Lung (tissue), 16 donors: ENCODE measurements around the gene MRGPRD. TPM values are rescaled to one million over a fixed set of nuclear protein-coding genes. Genes with fewer than 3 reads are reported as not detected.

Experiments used
- ATAC-seq: fragments of 200-7000 bp; cut with Tn5 transposase; one replicate; pipeline ENCODE4 v1.9.1; 2020; ENCODE audit warnings: moderate number of reproducible peaks; ENCODE audit not compliant: insufficient read depth, low FRiP score
- DNase-seq, 3 donors: peaks; one replicate each; pipeline ENCODE4 v3.0.0-alpha.2; 2013 to 2017
- H3K27ac ChIP-seq, 2 donors: one replicate each; pipeline ENCODE4 v1.5.1; 2013; ENCODE audit warnings: mild to moderate bottlenecking in 2 of 2, moderate library complexity in 2 of 2, control low read depth in 1 of 2, inconsistent platforms in 1 of 2, low read depth in 1 of 2, low read length in 1 of 2
- H3K27me3 ChIP-seq, 3 donors: one replicate each; pipeline ENCODE4 v1.5.1; 2013; ENCODE audit warnings: low read length in 2 of 3; ENCODE audit not compliant: control insufficient read depth in 3 of 3, insufficient read depth in 3 of 3
- H3K36me3 ChIP-seq, 4 donors: one replicate each; pipeline ENCODE4 v1.5.1; 2013; ENCODE audit warnings: low read length in 4 of 4, mild to moderate bottlenecking in 1 of 4, moderate library complexity in 1 of 4; ENCODE audit not compliant: control insufficient read depth in 4 of 4, insufficient read depth in 4 of 4
- H3K4me1 ChIP-seq, 5 donors: one replicate each; pipeline ENCODE4 v1.5.1; 2013; ENCODE audit warnings: low read length in 5 of 5, mild to moderate bottlenecking in 2 of 5, moderate library complexity in 1 of 5; ENCODE audit not compliant: control insufficient read depth in 5 of 5, insufficient read depth in 5 of 5
- H3K4me3 ChIP-seq: one replicate; pipeline ENCODE4 v1.5.1; 2013; ENCODE audit warnings: mild to moderate bottlenecking, control low read depth, moderate library complexity
- H3K9ac ChIP-seq, 2 donors: one replicate each; pipeline ENCODE4 v1.5.1; 2013; ENCODE audit warnings: low read length in 2 of 2, control low read depth in 1 of 2; ENCODE audit not compliant: insufficient read depth in 1 of 2
- H3K9me3 ChIP-seq, 4 donors: one replicate each; pipeline ENCODE4 v1.5.1; 2013; ENCODE audit warnings: low read length in 3 of 4, mild to moderate bottlenecking in 1 of 4, moderate library complexity in 1 of 4; ENCODE audit not compliant: control insufficient read depth in 4 of 4, insufficient read depth in 3 of 4
- WGBS, 2 donors: extraction: QIAGEN DNeasy Blood & Tissue Kit; methylation state at CpG; one replicate each; pipeline ENCODE4 v1.1.7; 2013; 5-methylcytosine and 5-hydroxymethylcytosine counted together
- long read RNA-seq, 5 donors: transcript quantifications; one replicate each; lab custom pipeline, GENCODE V29; 2026
- polyA plus RNA-seq, 2 donors: library from polyadenylated mRNA; stranded (reverse); fragments of 200-250 nt; gene quantifications; one replicate each; pipeline ENCODE4 v1.2.1, GENCODE V29; 2013
- total RNA-seq, 2 donors: library from RNA; depleted of rRNA in 1 of 2; stranded (reverse); fragments of >200 nt in 1 of 2; gene quantifications; one replicate each; pipeline ENCODE4 v1.2.1, GENCODE V29; 2014 to 2021
- TF ChIP-seq, protein P1 (sequence below): IDR thresholded peaks from 2 replicates; pipeline ENCODE4 v1.5.1; 2012; ENCODE audit warnings: mild to moderate bottlenecking; ENCODE audit errors: control extremely low read depth, extremely low read depth
- donor health status: control.
- donor health status: control.
- donor health status: Bipolar disorder and iron deficiency.
- donor health status: healthy.
- donor health status: DM: yes; HTN: yes; CAD: no.

The MRGPRD gene, protein sequence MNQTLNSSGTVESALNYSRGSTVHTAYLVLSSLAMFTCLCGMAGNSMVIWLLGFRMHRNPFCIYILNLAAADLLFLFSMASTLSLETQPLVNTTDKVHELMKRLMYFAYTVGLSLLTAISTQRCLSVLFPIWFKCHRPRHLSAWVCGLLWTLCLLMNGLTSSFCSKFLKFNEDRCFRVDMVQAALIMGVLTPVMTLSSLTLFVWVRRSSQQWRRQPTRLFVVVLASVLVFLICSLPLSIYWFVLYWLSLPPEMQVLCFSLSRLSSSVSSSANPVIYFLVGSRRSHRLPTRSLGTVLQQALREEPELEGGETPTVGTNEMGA
- total RNA-seq: not detected
- not detected for polyA plus RNA-seq
- long read RNA-seq, donor 1: 0 reads
- long read RNA-seq, donor 2: 0 reads
- long read RNA-seq, donor 3: 0 reads
- long read RNA-seq, donor 4: 0 reads
- long read RNA-seq, donor 5: 0 reads

DNA sequence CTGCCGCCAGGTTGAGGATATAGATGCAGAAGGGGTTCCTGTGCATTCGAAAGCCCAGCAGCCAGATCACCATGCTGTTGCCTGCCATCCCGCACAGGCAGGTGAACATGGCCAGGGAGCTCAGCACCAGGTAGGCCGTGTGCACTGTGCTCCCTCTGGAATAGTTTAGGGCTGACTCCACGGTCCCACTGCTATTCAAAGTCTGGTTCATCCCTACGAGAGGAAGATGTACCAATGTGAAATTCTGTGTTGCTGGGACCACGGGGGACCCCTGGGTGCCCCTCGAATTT, at the start of gene MRGPRD:
MRGPRD (minus strand) TSS at position 211 of the 290 bp plus-strand sequence; CDS start at position 211, 0 bp downstream.
- Histone ChIP-seq H3K27ac (no peak within 1 kb of the TSS), H3K36me3 (no peaks in the 10 kb centered on the region), H3K27me3 (no peaks in the 10 kb centered on the region), H3K4me3 (no peak within 1 kb of the TSS), H3K9ac (no peak within 1 kb of the TSS), H3K9me3 (no peaks in the 10 kb centered on the region), H3K4me1 (no peaks in the 10 kb centered on the region)
- TF ChIP-seq, protein P1, sequence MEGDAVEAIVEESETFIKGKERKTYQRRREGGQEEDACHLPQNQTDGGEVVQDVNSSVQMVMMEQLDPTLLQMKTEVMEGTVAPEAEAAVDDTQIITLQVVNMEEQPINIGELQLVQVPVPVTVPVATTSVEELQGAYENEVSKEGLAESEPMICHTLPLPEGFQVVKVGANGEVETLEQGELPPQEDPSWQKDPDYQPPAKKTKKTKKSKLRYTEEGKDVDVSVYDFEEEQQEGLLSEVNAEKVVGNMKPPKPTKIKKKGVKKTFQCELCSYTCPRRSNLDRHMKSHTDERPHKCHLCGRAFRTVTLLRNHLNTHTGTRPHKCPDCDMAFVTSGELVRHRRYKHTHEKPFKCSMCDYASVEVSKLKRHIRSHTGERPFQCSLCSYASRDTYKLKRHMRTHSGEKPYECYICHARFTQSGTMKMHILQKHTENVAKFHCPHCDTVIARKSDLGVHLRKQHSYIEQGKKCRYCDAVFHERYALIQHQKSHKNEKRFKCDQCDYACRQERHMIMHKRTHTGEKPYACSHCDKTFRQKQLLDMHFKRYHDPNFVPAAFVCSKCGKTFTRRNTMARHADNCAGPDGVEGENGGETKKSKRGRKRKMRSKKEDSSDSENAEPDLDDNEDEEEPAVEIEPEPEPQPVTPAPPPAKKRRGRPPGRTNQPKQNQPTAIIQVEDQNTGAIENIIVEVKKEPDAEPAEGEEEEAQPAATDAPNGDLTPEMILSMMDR: no peak
- 86 to 92% methylated on average over 8 of the region's 8 CpGs for WGBS, 2 donors
- DNase-seq (no peak), ATAC-seq (no peak)

GRCh38 chr11:69030301-69030700, 49.5 kb upstream of the MRGPRD start:
- DNase-seq (no peak), ATAC-seq (no peak)
- Histone ChIP-seq H3K4me3 (no peak overlapping the region), H3K4me1 (peaks cover 0 to 9% (median under 1%) of the 10 kb centered on the region in 5 donors), H3K27me3 (no peaks in the 10 kb centered on the region), H3K9me3 (no peaks in the 10 kb centered on the region), H3K27ac (no peak overlapping the region), H3K9ac (no peak overlapping the region), H3K36me3 (no peaks in the 10 kb centered on the region)
- WGBS, 2 donors: 59 to 72% methylated on average over 6 of the region's 6 CpGs
- TF ChIP-seq, protein P1: no peak

DNA sequence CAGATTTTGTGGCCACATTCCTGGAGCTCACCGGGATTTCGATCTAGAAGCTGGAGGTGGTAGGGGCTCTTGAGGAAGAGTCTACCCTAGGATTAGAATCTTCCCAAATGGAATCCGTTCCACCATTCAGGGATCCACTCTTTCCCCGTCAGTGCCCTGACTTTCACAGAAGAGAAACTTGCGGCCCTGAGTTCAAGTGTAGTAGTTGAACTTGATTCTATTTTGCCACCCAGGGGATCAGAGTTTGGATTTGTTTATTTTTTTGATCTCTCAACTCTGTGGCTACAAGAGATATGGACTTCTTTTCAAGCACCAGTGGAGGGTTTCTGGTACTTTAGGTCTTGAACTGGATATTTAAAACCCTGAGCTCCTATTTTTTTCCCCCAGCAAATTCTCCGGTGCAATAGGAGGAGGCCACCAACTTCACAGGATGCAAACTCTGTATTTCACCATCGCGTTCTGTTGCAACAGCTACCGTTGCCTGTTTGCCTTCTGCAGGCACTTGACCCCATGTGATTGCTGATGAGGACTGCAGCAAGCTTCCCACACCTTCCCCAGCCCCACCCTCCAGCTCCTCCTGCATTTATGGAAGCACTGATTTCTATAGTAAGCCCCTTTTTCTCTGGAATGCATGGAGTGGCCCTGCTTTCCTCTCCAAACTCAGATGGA, 47.1 kb upstream of the MRGPRD start:
- Histone ChIP-seq H3K27me3 (no peaks in the 10 kb centered on the region), H3K9ac (no peak overlapping the region), H3K4me1 (peaks cover 0 to under 1% (median 0%) of the 10 kb centered on the region in 5 donors), H3K4me3 (no peak overlapping the region), H3K9me3 (no peaks in the 10 kb centered on the region), H3K27ac (no peak overlapping the region), H3K36me3 (no peaks in the 10 kb centered on the region)
- ATAC-seq (peak; percentile 27), DNase-seq (no peak)
- 38 to 45% methylated on average over 9 of the region's 9 CpGs for WGBS, 2 donors
- TF ChIP-seq, protein P1: no peak
